Medulla oblongata (tissue), 1 donor: ENCODE results near the gene NUP88.
"Not testable (repeated sequence)": the region's sequence is repeated elsewhere in the genome, so short reads cannot be mapped to it uniquely, and the experiment has no call there.

ENCODE experiments used
- DNase-seq: peaks from one replicate; pipeline ENCODE4 v3.0.0-alpha.2; 2015; ENCODE audit errors: extremely low spot score

NUP88 gene

DNA sequence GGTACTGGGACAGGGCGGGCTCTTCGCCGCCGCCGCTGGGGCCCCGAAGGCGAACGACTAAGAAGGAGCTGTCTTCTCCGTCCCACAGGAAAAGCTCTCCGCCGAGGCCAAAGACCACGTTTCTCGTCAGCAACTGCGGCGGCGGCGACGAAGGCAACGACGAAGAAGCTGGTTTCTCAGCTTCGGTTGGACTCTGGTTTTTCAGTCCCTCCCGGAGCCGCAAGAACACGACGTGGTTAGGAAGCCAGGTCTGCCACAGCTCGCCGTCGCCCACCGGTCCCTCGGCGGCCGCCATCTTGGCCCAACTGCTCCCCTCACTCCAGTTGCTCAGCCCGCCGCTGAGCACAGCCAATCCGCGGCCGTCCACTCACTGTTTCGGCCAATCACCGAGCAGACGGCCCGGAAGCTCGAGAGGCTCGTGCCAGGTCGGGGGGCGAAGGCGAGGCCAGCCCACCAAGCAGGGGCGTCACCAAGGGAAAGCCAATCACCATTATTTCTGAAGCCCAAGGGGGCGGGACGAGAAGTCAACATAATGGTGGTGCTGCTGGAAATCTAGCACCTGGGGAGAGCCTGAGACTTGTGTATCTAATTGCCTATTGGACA is at the start of gene NUP88:
Gene NUP88, minus strand, starts transcription at position 307 of the 603 bp plus-strand sequence. Its CDS starts 12 bp downstream, at position 295.
- peak; percentile 99 for DNase-seq

DNA sequence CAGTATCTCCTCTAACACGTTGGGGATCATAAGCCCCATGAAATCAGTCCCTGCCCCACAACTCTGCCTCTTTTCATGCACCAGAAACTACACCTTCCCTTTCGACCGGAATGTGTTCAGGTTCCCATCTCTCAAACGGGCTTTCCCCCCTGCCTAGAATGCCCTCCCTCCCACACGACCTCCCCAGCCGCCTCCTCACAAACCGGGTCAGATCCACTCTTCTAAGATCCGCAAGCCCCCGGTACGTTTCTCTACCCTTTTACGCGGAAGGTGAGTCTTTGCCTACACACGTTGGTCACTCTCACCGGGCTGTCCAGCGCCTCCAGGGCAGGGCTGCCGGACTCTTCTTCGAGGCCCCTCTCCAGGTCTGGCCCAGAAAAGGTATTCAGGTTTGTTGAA is 48.6 kb upstream of the NUP88 start:
- DNase-seq = no peak

DNA sequence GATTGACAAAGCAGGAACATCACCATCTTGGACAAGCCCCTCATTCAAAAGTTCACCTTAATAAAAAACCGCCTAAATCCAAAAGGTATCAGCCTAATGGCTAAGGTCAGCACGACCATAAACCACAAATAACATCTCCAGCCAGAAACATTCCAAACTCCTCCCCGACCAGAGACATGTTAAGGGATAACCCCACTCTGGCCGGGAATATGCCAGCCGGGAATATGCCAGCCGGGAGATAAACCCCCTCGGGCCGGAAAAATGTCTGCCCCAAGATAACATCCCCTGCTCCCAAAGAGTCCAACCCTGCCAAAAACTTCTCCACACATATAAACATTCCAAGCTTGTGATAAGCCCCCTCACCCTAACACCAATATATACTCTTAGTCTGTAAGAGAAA is 48.0 kb upstream of the NUP88 start:
- DNase-seq = no peak

DNA sequence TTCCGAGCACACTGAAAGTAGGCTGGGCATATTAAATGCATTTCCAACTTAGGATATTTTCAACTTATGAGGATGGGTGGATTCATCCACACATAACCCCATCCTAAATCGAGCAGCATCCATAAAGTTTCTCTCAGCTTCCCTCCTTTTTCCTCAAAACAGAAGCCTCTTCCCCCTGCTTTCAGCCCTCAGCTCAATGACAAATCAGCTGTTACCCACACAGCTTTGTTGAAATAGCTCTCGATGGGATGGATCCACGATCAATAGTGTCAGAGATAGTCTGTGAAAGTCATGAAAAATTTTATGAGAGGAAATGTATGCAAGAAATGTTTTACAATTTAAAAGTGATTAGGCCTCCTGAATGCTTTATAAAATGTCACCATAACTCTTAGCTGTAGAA is 46.8 kb upstream of the NUP88 start:
- no peak for DNase-seq

DNA sequence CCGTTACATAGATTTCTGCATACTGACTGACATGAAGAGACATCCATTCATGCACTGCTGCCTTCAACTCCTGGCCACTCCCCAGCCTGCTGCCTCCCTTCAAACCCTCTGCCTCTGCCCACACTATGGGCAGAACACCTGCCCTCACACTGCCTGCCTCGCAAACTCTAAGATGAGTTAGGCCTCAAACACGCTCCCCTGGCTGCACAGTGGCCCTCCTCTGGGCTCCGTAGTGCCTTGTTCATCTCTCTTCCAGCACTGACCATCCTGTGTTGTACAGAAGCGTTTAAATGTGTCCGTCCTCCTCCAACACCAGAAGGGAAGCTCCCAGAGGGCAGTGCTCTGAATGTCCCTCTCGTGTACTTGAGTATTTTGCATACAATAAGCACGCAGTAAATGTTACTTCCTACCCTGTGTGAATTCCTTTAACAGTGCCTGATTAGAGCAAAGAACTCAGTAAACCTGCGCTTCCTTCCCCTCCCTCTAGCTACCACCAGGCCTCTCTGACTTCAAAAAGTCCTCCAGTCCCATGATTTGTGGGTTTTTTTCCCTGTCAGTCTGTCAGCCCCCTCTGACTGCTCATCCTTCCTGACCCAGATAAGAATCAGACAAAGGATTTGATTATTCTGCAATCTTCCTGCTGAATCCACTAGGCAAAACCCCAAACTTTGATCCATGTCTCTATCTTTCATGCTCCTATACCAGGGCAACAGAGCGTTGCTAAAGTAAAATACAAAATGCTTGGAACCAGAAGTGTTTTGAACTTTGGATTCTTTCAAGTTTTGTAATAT is 45.5 kb upstream of the NUP88 start:
- no peak for DNase-seq

DNA sequence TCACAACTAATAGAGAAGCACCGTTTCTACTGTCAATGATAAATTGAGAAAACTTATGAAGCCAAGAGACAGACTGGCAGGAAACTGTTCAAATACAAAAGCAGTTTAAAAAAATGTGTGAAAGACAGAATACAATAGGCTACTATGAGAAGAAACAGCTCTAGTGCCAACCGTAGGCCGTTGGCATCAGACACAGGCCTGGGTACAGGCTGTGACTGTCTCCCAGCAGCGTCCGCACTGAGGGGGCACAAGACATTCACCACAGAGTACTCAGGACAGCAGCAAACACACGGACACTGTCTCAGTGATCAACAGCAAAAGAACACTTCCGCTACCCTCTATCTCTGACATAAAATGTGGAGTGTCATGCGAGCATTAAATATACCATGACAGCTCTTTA is 27.3 kb upstream of the NUP88 start:
- peak; percentile 95 for DNase-seq

DNA sequence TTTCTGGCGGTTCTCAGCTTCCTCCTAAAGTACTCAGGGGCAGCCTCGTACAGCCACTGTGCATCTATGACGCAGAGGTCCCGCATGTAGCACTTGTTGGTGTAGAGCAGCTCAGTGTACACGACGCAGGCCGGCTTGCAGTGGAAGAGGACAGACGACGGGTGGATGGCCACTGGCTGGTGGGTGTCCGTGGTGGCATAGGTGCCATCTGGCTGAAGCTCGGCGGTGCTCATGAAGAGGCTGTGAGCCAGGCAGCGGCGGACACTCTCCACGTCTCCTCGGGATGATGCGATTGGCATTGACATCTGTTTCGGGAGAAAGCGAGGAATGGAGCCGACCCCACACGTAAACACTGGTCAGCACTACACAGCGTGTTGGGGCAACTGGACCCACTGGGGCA is 24.7 kb upstream of the NUP88 start:
- DNase-seq = no peak

DNA sequence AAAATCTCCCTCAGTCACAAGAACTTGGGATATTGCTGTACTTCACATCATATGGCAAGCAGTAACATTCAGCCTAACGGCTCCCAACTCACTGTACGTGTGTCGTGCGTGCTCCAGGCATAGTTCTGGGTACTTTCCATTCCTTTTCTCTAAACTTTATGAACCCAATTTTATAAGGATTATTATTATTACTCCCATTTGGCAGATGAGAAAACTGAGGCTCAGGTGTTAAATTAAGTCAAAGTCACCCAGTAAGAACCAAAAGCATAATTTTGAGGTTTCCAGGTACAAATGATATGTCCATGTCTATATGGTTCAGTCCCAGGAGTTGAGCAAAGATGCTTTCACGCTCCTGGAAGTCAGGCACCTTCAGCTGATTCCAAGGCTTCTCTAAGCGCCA is 24.3 kb upstream of the NUP88 start:
- no peak for DNase-seq

DNA sequence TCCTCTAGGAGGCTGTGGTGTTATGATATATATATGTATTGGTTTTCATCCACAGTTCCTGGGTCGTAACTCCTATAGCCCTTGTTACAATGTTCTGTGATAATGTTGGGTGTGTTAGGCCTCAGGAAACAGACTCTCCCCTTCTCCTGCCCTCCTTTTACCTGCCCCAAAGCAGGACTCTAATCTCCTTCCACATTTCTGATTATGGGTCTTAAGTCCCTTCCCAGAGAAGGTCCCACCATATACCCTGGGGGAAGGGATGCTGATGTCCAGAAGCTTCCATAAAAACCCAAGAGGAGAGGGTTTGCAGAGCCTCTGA is 19.9 kb upstream of the NUP88 start:
- DNase-seq = no peak

DNA sequence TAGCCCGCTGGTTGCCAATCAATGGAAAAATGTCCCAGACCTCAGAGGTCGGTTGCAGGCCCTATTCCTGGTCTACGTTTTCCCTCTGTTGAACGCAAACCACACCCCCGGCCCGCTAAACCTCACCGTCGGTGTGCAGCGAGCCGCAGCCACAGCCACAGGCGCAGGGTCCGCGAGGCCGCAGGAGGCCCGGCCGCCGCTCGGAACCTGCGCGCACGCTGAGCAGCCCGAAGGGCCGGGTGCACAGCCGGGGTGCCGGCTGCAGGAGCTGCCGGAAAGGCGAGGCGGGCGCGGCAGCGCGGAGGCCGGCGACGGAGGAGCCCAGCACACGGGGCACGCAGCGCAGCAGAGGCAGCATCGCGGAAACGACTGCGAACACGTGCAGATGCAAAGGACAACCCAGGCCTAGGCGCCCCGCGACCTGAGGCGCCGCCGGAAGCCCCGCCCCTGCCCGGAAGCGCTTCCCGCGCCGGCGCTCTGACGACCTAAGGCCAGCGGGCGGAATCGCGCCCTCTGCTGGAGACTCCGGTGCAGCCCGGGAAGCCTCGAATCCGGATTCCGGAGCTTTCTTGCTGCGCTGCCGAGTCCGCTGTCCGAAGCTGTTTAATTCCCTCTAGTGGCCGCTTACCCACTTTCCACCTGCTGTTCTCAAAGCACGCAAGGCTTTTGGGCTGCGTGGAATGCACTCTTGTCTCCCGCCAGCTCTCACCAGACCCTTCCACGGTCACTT is 19.4 kb upstream of the NUP88 start, which contains the start of gene C1QBP:
Gene C1QBP, minus strand, starts transcription at position 440 of the 730 bp plus-strand sequence. Its CDS starts 82 bp downstream, at position 358.
- DNase-seq = peak; percentile 94

DNA sequence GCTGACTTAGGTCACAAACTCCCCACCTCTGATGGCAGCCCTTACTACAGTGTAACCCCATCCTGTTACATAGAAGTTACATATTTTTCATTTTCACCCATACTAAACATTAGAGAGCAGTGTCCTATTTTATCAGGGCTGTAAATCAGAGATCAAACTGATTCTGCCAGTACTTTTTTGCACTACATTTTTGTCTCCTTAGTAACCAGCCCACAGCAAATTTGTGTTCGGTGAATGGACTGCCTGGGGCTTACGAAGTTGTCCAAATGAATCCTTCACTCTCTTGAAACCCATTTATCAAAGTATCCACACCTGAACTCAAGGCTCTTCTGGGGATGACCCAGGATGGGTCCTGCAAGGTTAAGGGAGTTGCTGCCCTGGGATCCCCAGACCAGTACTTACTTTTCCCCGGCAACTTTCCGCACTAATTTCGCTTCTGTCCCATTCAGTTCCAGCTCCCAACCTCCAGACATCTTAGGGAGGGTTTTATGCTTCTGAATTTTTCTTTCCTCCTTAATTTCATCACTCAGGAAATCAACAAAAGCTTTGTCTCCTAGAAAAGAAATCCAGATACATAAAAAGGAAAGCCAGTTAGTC is 18.4 kb upstream of the NUP88 start:
- no peak for DNase-seq

DNA sequence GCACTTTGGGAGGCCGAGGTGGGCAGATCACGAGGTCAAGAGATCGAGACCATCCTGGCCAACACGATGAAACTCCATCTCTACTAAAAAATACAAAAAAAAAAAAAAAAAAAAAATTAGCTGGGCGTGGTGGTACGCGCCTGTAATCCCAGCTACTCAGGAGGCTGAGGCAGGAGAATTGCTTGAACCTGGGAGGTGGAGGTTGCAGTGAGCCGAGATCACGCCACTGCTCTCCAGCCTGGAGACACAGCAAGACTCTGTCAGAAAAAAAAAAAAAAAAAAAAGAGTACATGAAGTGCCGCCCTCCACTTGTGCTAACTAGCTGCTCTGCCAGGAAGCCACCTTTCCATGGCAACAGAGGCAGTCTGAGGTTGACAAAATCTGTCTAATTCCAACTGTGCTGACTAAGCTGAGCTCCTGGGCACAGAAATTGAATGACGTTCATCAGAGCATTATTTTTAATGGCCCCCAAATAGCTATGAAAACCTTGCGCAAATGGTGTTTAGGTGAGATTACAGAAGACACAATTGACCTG is 16.4 kb upstream of the NUP88 start:
- peak; percentile 60 for DNase-seq

DNA sequence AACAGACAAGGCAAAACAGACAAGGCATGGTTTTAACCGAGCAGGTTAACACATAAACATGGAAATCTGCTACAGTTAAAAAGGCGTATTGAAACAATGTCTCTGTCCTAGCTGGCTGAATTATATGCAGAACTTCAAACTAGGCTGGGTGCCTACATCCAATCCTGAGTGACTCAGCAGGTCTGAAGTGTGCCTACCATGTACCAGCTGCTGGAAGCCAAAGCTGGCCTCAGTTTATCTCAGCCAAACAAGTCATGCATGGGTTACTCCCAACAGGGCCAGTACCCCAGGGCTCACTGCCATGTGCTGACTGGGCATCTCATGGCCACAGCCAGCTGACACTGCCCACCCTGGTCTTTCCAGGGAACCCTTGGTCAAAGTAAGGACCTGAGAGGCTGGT is 15.5 kb upstream of the NUP88 start:
- DNase-seq = no peak

DNA sequence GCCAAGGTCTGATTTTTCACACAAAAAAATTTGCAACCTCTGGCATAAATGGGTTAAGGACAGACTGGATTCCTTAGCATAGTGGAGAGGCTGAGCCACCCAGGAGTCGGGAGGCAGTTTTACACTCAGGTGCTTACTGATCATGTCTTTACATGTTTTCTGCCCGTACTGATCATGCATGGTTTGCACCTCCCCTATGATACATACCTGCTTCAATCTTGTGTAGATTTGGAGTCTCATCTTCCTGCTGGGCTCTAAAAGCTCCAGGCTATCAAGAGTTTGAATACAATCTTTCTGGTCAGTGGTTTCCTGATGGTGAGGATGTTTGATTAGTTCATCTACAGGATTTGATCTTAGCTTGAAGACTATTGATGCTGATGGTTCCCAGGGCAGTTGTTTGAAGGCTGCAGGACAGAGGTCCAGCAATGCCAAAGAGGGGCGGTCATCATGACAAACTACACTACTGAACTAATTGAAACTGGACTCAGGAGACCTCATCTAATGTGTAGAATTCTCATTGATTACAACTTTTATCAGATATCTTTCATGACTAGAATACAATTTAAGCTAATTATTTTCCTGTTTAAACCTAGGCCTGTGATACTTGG is 12.6 kb upstream of the NUP88 start:
- DNase-seq = no peak

DNA sequence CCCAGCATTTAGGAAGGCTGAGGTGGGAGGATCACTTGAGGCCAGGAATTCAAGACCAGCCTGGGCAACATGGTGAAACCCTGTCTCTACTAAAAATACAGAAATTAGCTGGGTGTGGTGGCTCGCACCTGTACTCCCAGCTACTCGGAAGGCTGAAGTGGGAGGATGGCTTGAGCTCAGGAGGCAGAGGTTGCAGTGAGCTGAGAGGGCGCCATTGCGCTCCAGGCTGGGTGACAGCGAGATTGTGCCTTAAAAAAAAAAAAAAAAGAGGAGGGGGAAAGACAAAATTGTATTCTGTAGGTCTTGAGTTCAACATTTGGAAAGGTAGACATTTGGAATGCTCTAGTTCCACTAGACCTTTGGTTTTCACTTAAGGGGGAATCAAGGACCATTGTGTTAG is 11.8 kb upstream of the NUP88 start:
- not testable (repeated sequence) for DNase-seq

DNA sequence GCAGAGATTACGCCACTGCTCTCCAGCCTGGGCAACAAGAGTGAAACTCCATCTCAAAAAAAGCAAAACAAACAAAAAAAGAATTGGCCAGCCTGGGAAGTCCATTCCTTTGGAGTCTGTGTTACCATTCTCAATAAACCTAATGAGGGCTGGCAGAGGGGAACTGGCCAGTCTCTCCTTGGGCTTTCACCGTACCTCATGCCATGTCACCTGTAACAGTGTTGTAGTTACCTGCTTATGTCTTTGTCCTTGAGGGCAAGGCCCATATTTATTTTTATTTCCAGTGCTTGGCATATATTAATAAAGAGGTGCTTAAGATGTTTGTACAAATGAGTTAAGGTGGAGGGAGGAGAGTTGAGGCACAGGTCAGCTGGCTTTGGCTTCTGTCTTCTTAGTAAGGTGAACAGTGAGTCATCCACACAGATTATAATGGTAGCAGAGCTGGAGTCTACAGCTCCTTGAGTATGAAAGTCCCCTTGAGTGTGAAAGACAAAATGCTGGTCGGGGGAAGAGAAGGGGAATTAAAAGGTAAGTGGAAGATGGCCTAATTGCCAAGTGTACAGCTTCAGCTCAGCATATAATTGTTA is 11.0 kb upstream of the NUP88 start:
- DNase-seq = no peak

DNA sequence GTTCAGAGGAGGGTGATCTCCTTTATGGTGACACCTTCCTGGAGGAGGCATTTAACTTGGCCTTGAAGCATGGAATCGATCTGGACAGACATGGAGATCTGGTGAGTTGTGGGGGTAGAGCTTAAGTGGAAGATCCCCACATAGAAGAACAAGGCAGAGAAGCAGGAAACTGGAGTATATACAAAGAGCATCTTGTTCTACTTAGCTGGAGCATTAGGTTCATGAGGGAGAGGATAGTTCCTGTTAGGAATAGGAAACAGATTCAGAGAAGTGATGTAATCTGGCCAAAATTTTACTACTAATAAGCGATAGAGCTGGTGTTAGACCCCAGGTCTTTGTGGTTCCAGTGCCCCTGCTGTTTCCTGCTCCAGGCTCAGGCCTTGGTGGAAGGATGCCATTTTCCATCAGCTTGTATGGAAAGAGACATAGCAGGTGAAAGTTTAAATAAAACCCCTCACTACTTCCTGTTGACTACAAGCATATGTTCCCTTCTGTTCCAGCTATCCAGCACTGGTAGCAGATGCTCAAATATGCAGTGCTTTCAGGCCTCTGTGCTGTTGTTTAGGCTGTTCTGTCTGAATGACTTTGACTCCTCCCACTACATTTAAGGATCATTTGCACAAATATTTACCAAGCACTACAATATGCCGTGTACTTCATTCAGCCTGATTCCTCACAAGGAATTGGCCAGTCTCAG is 9.9 kb upstream of the NUP88 start:
- DNase-seq = no peak

DNA sequence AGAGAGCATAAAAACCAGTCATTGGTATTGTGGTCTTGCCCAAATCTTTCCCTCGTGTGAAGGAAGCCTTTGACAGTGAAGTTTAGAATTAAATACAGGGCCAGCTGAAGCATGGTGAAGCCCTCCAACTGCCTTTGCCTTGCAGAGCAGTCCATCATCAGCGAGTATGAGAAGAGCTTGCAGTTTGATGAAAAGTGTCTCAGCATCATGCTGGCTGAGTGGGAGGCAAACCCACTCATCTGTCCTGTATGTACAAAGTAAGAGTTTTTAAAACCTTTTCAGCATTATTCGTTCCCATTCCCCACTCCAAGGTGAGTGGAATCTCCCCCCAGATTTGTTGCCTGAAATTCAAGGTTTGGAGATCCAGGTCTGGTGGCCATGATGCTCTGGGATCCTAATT is 6.4 kb upstream of the NUP88 start:
- DNase-seq = no peak

DNA sequence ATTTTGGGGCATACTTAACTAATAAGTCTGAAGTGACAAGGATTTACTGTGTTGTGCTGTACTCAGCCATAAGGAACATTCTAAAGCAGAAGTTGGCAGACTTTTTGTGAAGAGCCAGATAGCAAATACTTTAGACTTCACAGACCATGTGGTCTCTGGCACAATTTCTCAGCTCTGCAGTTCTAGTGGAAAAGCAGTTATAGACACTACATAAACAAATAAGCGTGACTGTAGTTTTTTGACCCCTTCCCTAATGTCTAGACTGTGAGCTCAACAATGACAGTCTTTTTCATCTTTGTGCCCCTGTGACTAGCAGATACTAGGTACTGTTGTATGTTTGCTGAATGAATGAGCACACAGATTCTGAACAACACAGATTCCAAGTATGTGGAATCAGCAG is 5.4 kb upstream of the NUP88 start:
- no peak for DNase-seq

DNA sequence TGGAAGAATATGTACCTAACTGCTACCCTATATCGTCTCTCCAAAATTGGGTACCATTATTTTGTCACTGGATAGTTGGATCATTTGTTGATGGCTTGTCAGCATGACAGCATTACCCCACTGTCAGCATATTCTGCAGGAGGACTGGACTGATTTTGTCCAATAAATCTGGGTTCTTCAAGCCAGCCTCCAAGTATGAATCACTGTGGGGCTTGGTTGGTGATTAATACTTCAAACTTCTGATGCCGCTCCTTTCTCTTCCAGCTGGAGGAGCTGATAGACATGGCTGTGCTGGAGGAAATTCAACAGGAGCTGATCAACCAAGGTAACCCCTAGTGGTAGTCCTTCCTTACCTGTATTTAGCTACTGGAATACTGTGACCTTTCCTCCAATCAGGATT is 3.0 kb upstream of the NUP88 start:
- no peak for DNase-seq
